IPS DF 6.9 (cell line): ENCODE results near the gene YPEL2.

Experiments used
- DNase-seq: peaks from one replicate; pipeline ENCODE4 v3.0.0-alpha.2; 2013; ENCODE audit warnings: low read depth, low spot score
- H3K27ac ChIP-seq: one replicate; pipeline ENCODE4 v1.5.1; 2013; ENCODE audit warnings: low read length, control low read depth
- H3K27me3 ChIP-seq: 2 replicates; pipeline ENCODE4 v1.6.1; 2013; ENCODE audit warnings: mild to moderate bottlenecking, low read length; ENCODE audit not compliant: control insufficient read depth, insufficient read depth
- H3K36me3 ChIP-seq: 2 replicates; pipeline ENCODE4 v1.6.1; 2013; ENCODE audit warnings: low read length; ENCODE audit not compliant: control insufficient read depth, insufficient read depth
- H3K4me1 ChIP-seq: 2 replicates; pipeline ENCODE4 v1.6.1; 2013; ENCODE audit warnings: low read length; ENCODE audit not compliant: control insufficient read depth, insufficient read depth
- H3K4me3 ChIP-seq: 2 replicates; pipeline ENCODE4 v1.5.1; 2013; ENCODE audit warnings: mild to moderate bottlenecking, low read length
- H3K9me3 ChIP-seq: 2 replicates; pipeline ENCODE4 v1.6.1; 2013; ENCODE audit warnings: low read length, inconsistent platforms; ENCODE audit not compliant: control insufficient read depth, insufficient read depth
- WGBS: extraction: QIAGEN DNeasy Blood & Tissue Kit; methylation state at CpG from one replicate; pipeline ENCODE4 v1.1.7; 2013; ENCODE audit warnings: mixed read lengths, missing lambda C conversion rate; ENCODE audit not compliant: insufficient read length, insufficient coverage; 5-methylcytosine and 5-hydroxymethylcytosine counted together

YPEL2 gene

DNA sequence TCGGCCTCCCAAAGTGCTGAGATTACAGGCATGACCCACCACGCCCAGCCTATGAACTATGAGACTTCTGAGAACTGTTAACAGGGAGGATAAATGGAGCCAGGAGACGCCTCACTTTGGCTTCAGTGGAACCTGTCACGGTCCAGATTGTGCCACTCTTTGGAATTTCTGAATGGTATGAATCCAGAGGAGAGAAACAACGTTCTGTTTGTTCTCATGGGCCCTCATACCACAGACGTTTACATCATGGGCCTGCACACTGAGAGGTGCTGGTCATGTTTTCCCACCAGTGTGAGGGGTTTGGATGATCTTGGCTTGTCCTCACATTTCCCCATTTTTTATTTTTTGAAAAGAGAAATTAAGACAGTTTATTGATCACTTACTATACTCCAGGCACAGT, 90.3 kb downstream of the YPEL2 start:
- no CpG with 5 or more reads among the region's 6 CpGs for WGBS
- Histone ChIP-seq H3K4me1 (peaks cover 1% of the 10 kb centered on the region; the same call in 1 of the 2 replicates), H3K36me3 (no peaks in the 10 kb centered on the region), H3K9me3 (no peaks in the 10 kb centered on the region), H3K27me3 (no peaks in the 10 kb centered on the region), H3K27ac (no peak overlapping the region), H3K4me3 (no peak overlapping the region)
- no peak for DNase-seq

- Histone ChIP-seq H3K27ac (no peak overlapping the region), H3K9me3 (no peaks in the 10 kb centered on the region), H3K4me3 (no peak overlapping the region), H3K4me1 (peaks cover 1% of the 10 kb centered on the region; the same call in 1 of the 2 replicates), H3K36me3 (no peaks in the 10 kb centered on the region), H3K27me3 (no peaks in the 10 kb centered on the region)
- DNase-seq = no peak
- WGBS = no CpG with 5 or more reads among the region's 9 CpGs
Measured at GRCh38 chr17:59423137-59423724, 91.8 kb downstream of the YPEL2 start.

DNA sequence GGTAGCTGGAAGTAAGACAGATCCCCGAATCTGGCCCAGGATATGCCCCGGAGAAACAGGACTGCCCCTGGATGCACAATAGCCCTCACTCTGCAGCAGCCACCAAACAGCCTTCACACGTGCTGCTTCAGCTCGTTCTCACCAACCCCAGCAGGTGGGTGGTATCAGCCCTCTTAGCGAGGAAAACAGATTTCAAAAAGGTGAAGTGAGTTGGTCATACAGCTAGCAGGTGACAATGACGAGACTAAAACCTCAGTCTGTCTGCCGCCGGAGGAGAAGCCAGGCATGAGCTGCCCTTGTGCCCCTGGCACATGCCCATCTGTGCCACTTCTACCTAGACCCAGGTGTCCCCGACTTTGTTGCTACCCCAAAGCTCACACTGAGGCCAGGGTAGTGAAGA, 92.4 kb downstream of the YPEL2 start:
- H3K27ac ChIP-seq = no peak overlapping the region
- no peaks in the 10 kb centered on the region for H3K36me3 ChIP-seq
- no CpG with 5 or more reads among the region's 9 CpGs for WGBS
- H3K4me1 ChIP-seq = peaks cover 1% of the 10 kb centered on the region; the same call in 1 of the 2 replicates
- H3K4me3 ChIP-seq = no peak overlapping the region
- DNase-seq = no peak
- no peaks in the 10 kb centered on the region for H3K9me3 ChIP-seq
- no peaks in the 10 kb centered on the region for H3K27me3 ChIP-seq

DNA sequence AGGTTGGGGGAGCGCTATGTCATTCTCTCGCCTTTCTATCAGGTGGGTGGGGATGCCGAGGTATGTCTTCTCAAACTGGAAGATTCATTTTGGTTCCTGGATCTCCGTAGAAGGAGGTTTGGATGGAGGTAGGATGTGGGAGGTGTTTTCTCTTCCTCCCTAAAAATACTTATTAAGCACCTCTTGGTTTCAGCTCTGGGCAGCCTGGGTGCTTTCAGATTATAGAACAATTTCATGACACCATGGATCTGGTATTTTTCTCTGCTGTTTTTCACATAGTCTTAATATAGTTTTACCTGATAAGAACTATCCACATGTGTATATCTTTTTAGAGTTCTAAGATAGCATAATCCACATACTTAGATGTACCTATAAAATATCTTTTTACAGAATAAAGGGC, 92.9 kb downstream of the YPEL2 start:
- WGBS = no CpG with 5 or more reads among the region's 4 CpGs
- H3K36me3 ChIP-seq = no peaks in the 10 kb centered on the region
- no peak for DNase-seq
- no peaks in the 10 kb centered on the region for H3K9me3 ChIP-seq
- peaks cover 1% of the 10 kb centered on the region; the same call in 1 of the 2 replicates for H3K4me1 ChIP-seq
- H3K27me3 ChIP-seq = no peaks in the 10 kb centered on the region
- no peak overlapping the region for H3K4me3 ChIP-seq
- no peak overlapping the region for H3K27ac ChIP-seq

GRCh38 chr17:59425085-59425931, 93.9 kb downstream of the YPEL2 start:
- H3K27me3 ChIP-seq = no peaks in the 10 kb centered on the region
- no peaks in the 10 kb centered on the region for H3K36me3 ChIP-seq
- no CpG with 5 or more reads among the region's 16 CpGs for WGBS
- H3K4me3 ChIP-seq = no peak overlapping the region
- DNase-seq = no peak
- H3K27ac ChIP-seq = no peak overlapping the region
- peaks cover 1% of the 10 kb centered on the region; the same call in 1 of the 2 replicates for H3K4me1 ChIP-seq
- no peaks in the 10 kb centered on the region for H3K9me3 ChIP-seq

- WGBS = no CpG with 5 or more reads among the region's 9 CpGs
- H3K27me3 ChIP-seq = no peaks in the 10 kb centered on the region
- H3K36me3 ChIP-seq = no peaks in the 10 kb centered on the region
- H3K4me1 ChIP-seq = peaks cover 1% of the 10 kb centered on the region; the same call in 1 of the 2 replicates
- no peak for DNase-seq
- no peak overlapping the region for H3K27ac ChIP-seq
- no peaks in the 10 kb centered on the region for H3K9me3 ChIP-seq
- H3K4me3 ChIP-seq = no peak overlapping the region
Measured at GRCh38 chr17:59426031-59426430, 94.6 kb downstream of the YPEL2 start.

DNA sequence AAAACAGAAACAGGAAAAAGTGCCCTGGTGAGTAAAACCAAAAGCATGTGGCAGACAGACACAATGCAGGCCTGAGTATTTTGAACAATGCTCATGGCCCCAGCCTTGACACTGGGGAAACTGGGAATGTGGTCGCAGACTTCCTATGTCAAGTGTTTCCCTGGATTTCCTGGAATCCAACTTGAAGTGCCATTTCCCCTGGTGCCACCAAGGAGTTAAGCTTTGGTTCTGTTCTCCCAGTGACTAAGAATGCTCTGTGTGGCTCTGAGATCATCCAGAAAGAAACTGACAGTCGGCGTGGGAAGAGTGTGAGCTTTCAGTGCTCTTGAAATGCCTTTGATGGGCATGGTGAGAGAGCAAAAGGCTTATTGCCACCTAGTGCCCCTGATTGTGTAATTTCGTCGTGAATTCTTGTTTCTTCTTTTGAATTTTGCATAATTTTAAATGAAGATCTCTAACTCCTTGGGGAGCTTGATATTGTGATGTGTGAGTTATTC, 96.0 kb downstream of the YPEL2 start:
- Histone ChIP-seq H3K4me1 (peaks cover 1% of the 10 kb centered on the region; the same call in 1 of the 2 replicates), H3K4me3 (no peak overlapping the region), H3K36me3 (no peaks in the 10 kb centered on the region), H3K27me3 (no peaks in the 10 kb centered on the region), H3K27ac (no peak overlapping the region), H3K9me3 (no peaks in the 10 kb centered on the region)
- DNase-seq = no peak
- no CpG with 5 or more reads among the region's 5 CpGs for WGBS

GRCh38 chr17:59427996-59428395, 96.5 kb downstream of the YPEL2 start:
- WGBS = no CpG with 5 or more reads among the region's 9 CpGs
- no peak overlapping the region for H3K4me3 ChIP-seq
- H3K27ac ChIP-seq = no peak overlapping the region
- H3K9me3 ChIP-seq = no peaks in the 10 kb centered on the region
- no peaks in the 10 kb centered on the region for H3K36me3 ChIP-seq
- H3K4me1 ChIP-seq = peaks cover 1% of the 10 kb centered on the region; the same call in 1 of the 2 replicates
- DNase-seq = no peak
- no peaks in the 10 kb centered on the region for H3K27me3 ChIP-seq

DNA sequence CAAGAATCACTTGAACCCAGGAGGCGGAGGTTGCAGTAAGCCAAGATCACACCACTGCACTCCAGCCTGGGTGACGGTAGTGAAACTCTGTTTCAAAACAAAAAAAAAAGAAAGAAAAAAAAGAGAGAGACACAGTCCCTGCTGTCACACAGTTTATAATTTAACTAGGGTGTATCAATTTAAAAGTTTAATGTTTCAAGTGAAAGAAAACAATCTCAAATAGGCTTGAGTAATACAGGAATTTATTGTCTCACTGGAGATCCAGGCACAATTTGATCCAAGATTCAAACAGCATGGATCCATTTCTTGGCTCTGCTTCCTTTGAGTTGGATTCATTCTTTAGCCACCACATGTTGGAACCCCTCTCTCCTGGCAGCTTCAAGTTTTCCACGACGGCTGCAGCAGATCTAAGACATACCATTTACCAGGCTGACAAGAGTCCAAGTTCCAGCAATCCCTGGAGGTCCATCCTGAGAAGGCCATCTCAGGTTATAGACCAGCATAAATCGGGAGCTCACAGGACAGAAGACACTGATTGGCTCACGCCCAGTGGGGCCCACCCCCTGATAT, 97.5 kb downstream of the YPEL2 start:
- Histone ChIP-seq H3K36me3 (no peaks in the 10 kb centered on the region), H3K4me3 (no peak overlapping the region), H3K9me3 (no peaks in the 10 kb centered on the region), H3K27me3 (no peaks in the 10 kb centered on the region), H3K27ac (no peak overlapping the region), H3K4me1 (peaks cover 1% of the 10 kb centered on the region; the same call in 1 of the 2 replicates)
- DNase-seq = no peak
- WGBS = no CpG with 5 or more reads among the region's 6 CpGs

- H3K4me3 ChIP-seq = no peak overlapping the region
- no peaks in the 10 kb centered on the region for H3K9me3 ChIP-seq
- no peaks in the 10 kb centered on the region for H3K27me3 ChIP-seq
- no peak overlapping the region for H3K27ac ChIP-seq
- H3K4me1 ChIP-seq = no peaks in the 10 kb centered on the region
- DNase-seq = no peak
- H3K36me3 ChIP-seq = no peaks in the 10 kb centered on the region
Measured at GRCh38 chr17:59431601-59432000, 100.1 kb downstream of the YPEL2 start.
